G401 (cell line): ENCODE measurements around the gene FAM3D. TPM values are rescaled to one million over a fixed set of nuclear protein-coding genes. Genes with fewer than 3 reads are reported as not detected.

Experiments used
- DNase-seq: peaks from one replicate; pipeline ENCODE4 v3.0.0-alpha.2; 2015; ENCODE audit warnings: low spot score
- in situ Hi-C: cut with HindIII; loops from 2 replicates; pipeline ENCODE4 v1.10.0; 2016; ENCODE audit warnings: low sequenced_read_pairs, mixed read lengths
- total RNA-seq: library from RNA; depleted of rRNA; stranded (reverse); fragments of >200 nt; shearing (Covaris generic); gene quantifications from 2 replicates; pipeline ENCODE4 v1.2.3, GENCODE V29; 2014

Gene FAM3D
- total RNA-seq, 1 experiment from 2014 or later: not detected

GRCh38 chr3:58613236-58614132 is 53.1 kb downstream of the FAM3D start:
- in situ Hi-C loops: no loop called here
- DNase-seq: no peak

- in situ Hi-C loops: no loop called here
- no peak for DNase-seq
These were observed 53.7 kb downstream of the FAM3D start for GRCh38 chr3:58612830-58613229.

- in situ Hi-C loops: no loop called here
- no peak for DNase-seq
These were observed 56.6 kb downstream of the FAM3D start for GRCh38 chr3:58609990-58610389.

- in situ Hi-C loops: no loop called here
- peak; percentile 97 for DNase-seq
These were observed 57.9 kb downstream of the FAM3D start for GRCh38 chr3:58608648-58609047.

GRCh38 chr3:58607816-58608215 is 58.8 kb downstream of the FAM3D start:
- in situ Hi-C loops: no loop called here
- DNase-seq: no peak

GRCh38 chr3:58606693-58607092 is 59.9 kb downstream of the FAM3D start:
- in situ Hi-C loops: no loop called here
- DNase-seq: no peak

- in situ Hi-C loops: no loop called here
- DNase-seq: no peak
These were observed 62.5 kb downstream of the FAM3D start for GRCh38 chr3:58604031-58604430.

- in situ Hi-C loops: no loop called here
- no peak for DNase-seq
These were observed 63.0 kb downstream of the FAM3D start for GRCh38 chr3:58603606-58604005.

GRCh38 chr3:58597770-58598310 is 68.7 kb downstream of the FAM3D start:
- DNase-seq: no peak
- in situ Hi-C loops: no loop called here

- in situ Hi-C loops: no loop called here
- no peak for DNase-seq
These were observed 69.6 kb downstream of the FAM3D start for GRCh38 chr3:58596834-58597518.

GRCh38 chr3:58594117-58594516 is 72.5 kb downstream of the FAM3D start:
- no peak for DNase-seq
- in situ Hi-C loops: no loop called here

GRCh38 chr3:58591517-58592510 is 74.8 kb downstream of the FAM3D start:
- in situ Hi-C loops: no loop called here
- no peak for DNase-seq

GRCh38 chr3:58588030-58588614 is 78.5 kb downstream of the FAM3D start:
- in situ Hi-C loops: no loop called here
- no peak for DNase-seq

- no peak for DNase-seq
- in situ Hi-C loops: no loop called here
These were observed 79.8 kb downstream of the FAM3D start for GRCh38 chr3:58586776-58587192.

GRCh38 chr3:58585994-58586393 is 80.6 kb downstream of the FAM3D start:
- in situ Hi-C loops: no loop called here
- DNase-seq: peak; percentile 51

GRCh38 chr3:58585005-58585786 is 81.4 kb downstream of the FAM3D start:
- peak; percentile 57 for DNase-seq
- in situ Hi-C loops: no loop called here

GRCh38 chr3:58584690-58585004 is 81.9 kb downstream of the FAM3D start:
- DNase-seq: no peak
- in situ Hi-C loops: no loop called here
